ENCODE data around the gene SPOCK2.

Gene SPOCK2

GRCh38 chr10:72031706-72032105 lies 56.6 kb downstream of the SPOCK2 start:
- Histone ChIP-seq H3K4me3 (no peak overlapping the region), H3K27ac (no peak overlapping the region)
- no peak for TF ChIP-seq CTCF (IDR thresholded peaks at IDR 0.05)
- DNase-seq (ENCODE audit: low spot score) = no peak

- H3K4me3 ChIP-seq = no peak overlapping the region
- no peak for DNase-seq (ENCODE audit: low spot score)
Measured at GRCh38 chr10:72030762-72031543, 57.4 kb downstream of the SPOCK2 start.

GRCh38 chr10:72029414-72029813 lies 58.9 kb downstream of the SPOCK2 start:
- Histone ChIP-seq H3K4me3 (no peak overlapping the region), H3K27ac (no peak overlapping the region)
- TF ChIP-seq CTCF (IDR thresholded peaks at IDR 0.05) = no peak
- DNase-seq (ENCODE audit: low spot score) = no peak

More at GRCh38 chr10:72030762-72031543, 57.4 kb downstream of the SPOCK2 start:
- no peak overlapping the region for H3K27ac ChIP-seq
- TF ChIP-seq CTCF (IDR thresholded peaks at IDR 0.05) = no peak

GRCh38 chr10:72027498-72027897 lies 60.9 kb downstream of the SPOCK2 start:
- no peak for TF ChIP-seq CTCF (IDR thresholded peaks at IDR 0.05)
- no peak for DNase-seq (ENCODE audit: low spot score)
- Histone ChIP-seq H3K27ac (no peak overlapping the region), H3K4me3 (no peak overlapping the region)

- H3K4me3 ChIP-seq = no peak overlapping the region
- no peak overlapping the region for H3K27ac ChIP-seq
- DNase-seq (ENCODE audit: low spot score) = no peak
- no peak for TF ChIP-seq CTCF (IDR thresholded peaks at IDR 0.05)
Measured at GRCh38 chr10:72026278-72027111, 61.9 kb downstream of the SPOCK2 start.

GRCh38 chr10:72025832-72026231 lies 62.5 kb downstream of the SPOCK2 start:
- no peak for DNase-seq (ENCODE audit: low spot score)
- no peak for TF ChIP-seq CTCF (IDR thresholded peaks at IDR 0.05)
- Histone ChIP-seq H3K4me3 (no peak overlapping the region), H3K27ac (no peak overlapping the region)
